Choroid plexus epithelial cell (primary cell): ENCODE data around the gene GLI2.

Source experiments
- DNase-seq: peaks from one replicate; pipeline ENCODE4 v3.0.0-alpha.2; 2010; ENCODE audit warnings: low read depth
- H3K4me3 ChIP-seq: 2 replicates; pipeline ENCODE4 v1.5.1; 2011; ENCODE audit warnings: low read depth, mild to moderate bottlenecking, control low read depth, low read length, moderate library complexity
- CTCF ChIP-seq: conservative IDR thresholded peaks from 2 replicates; pipeline ENCODE4 v1.5.1; 2011; ENCODE audit warnings: low read depth, mild to moderate bottlenecking, control low read depth, inconsistent platforms, low read length, moderate library complexity

The GLI2 gene

DNA sequence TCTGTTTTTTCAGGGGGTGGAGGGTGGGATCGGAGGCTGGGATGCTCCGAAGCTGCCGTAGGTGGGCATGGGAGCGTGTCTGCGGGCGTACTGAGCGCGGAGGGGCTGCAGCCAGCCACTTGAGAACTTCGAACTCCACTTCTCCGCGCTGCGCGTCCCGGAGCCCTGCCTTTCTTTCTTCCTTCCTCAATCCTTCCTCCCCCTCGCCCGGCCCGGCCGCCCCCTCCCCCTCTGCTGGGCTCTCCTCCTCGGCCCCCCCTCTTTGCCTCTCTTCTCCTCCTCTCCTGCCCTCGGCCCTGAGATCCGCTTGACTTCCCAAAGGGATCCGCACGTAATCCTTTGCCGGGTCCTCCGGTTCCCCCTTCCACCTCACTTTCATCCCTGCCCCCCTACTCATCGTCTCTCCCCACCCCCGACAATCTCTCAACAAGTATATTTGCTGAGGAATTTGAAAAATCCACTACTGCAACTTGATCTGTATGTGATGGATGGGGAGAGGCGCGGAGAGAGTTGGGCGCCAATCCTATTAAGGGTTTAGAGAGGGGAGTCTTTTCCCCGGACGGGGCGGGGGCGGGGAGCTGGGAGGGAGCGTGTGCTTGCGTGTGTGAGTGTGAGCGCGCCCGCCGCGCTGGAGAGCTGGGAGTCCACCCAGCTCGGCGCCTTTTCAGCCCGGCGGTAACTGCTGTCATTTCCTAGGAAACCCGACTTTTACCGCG lies 1.1 kb downstream of the GLI2 start:
- TF ChIP-seq CTCF, result no peak
- peak overlapping the region; percentile 69 for H3K4me3 ChIP-seq
- peak; percentile 87 for DNase-seq

DNA sequence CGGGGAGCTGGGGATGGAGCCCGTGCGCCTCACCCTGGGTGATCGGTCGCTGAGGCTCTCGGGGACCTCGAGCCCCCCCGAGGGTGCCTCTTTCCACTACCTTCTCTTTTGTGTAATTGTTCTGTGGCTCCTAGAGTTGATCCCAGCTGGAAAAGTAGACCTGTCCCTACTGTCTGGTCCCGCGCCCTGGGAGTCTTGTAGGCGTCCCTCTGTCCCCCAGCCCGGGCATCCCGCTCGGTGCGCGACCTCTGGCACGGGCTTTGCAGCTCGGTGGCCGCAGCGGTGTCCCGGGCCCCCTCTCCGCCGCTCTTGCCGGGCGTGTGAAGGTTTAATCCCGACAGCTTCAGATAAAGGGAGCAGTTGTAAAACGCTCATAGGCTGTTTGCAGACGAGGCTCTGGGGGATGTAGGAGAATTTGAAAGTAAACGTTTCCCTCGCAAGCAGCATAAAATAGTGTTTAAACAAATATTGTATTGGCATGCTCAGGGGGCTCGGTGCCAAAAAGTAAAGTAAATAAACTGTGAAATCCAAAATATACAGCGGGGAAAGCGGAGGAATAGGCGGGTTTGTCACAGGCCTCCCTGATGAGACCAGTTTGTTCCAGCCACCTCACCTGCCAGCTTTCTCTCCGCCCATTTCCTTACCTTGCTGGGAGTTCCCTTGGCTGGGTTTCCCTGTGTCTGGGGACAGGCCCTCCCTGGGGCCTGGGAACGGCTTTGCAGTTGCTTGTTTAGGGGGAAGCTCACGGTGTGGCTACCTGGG lies 1.9 kb downstream of the GLI2 start:
- peak overlapping the region; percentile 69 for H3K4me3 ChIP-seq
- DNase-seq, result peak; percentile 65
- no peak for TF ChIP-seq CTCF

- peak overlapping the region; percentile 69 for H3K4me3 ChIP-seq
- no peak for TF ChIP-seq CTCF
- DNase-seq, result no peak
These were observed 2.4 kb downstream of the GLI2 start for GRCh38 chr2:120738117-120738516.

- DNase-seq, result no peak
- no peak for TF ChIP-seq CTCF
- no peak overlapping the region for H3K4me3 ChIP-seq
These were observed 3.2 kb downstream of the GLI2 start for GRCh38 chr2:120738786-120739437.

DNA sequence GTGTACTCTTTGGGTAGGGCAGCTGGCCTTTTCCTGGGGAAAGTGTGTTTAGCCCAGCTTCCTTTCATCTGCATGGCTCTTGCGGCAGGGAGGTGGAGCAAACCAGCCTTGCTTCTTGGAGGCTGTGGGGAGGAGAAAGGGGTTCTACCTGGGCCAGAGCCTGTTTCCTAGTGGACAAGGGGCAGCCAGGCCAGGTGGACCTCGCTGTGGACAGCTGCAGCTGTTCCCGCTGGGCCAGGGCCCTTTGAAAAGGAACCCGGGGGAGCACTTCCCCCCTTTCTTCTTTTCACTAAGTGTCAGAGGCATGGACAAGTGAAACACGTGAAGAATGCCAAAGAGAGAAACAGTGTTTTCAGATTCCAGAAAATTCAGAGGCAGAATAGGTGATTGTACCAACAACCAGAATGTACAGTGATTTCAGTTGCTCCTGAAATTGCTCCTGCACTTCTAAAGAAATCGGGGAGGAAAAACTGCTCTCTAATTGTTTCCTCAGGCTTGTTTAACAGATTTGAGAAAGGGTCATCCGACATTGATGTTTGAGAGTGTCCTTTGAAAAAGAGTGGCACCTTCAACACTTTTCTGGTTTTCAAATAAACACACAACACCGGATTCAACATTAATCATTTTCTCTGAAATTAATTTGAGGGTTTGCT lies 3.9 kb downstream of the GLI2 start:
- DNase-seq, result no peak
- TF ChIP-seq CTCF, result no peak

GRCh38 chr2:120740375-120740764 lies 4.7 kb downstream of the GLI2 start:
- TF ChIP-seq CTCF, result no peak
- H3K4me3 ChIP-seq, result peak overlapping the region; percentile 62
- DNase-seq, result no peak

More for the DNA sequence above, 3.9 kb downstream of the GLI2 start:
- H3K4me3 ChIP-seq, result no peak overlapping the region
